Activated naive CD4-positive, alpha-beta T cell (primary cell): Measurements from ENCODE around the gene EFCAB6.
"Not testable (repeated sequence)": the region's sequence is repeated elsewhere in the genome, so short reads cannot be mapped to it uniquely, and the experiment has no call there.

ENCODE experiments used
- DNase-seq, 4 experiments: peaks; one replicate each; lab custom pipeline; 2025; lab: John Stamatoyannopoulos, UW

EFCAB6 gene

DNA sequence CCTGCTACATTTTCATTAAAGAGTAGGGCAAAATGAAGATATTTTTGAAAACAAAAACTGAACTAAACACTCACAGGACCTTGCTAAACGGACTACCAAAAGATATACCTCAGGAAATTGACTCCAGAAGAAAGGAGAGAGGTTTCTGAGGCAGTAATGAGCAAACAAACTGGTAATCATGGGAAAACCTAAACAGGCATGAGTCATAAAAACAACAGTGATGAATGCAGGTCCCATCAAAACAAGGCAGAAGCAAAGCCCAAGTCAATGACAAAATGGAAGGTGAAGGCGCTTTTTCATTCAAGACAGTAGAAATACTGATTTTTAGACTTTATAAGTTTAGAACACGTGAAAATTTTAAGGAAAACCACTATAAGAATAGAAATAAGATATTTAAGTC is 104.5 kb downstream of the EFCAB6 start:
- no peak for DNase-seq

DNA sequence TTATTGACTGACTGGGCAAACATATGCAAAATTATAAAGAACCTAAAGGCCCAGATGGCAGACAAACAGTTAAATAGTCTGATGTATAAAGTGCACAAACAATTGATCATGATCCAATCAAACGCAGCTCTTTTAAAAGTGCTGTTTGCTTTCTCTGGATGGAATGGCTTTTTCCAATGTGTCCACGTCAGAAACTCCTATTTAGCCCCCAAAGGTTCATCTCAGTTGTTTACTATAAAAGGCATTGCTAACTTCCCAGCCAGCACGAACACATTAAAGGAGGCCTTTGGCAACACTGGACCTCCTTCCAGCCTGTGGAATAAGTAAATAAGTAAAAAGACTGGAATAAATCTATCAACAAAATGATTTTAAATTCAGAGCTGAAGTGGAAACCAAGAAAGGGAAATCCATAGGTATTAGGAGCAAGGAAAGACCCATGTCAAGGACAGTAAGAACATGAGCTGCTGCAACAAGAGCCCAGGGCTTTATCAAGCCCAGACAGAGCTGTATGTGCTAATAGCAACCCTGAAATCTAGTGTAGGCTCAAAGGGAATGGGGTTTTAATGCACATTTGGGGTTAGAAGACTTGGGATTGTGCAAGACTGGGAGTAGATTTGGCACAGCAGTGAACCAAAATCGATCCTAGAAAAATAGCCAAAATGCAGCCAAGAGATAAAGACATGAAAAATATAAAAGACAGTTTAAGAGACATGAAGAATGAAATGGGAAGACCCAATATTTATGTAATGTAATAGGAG is 105.4 kb downstream of the EFCAB6 start:
- no peak for DNase-seq

DNA sequence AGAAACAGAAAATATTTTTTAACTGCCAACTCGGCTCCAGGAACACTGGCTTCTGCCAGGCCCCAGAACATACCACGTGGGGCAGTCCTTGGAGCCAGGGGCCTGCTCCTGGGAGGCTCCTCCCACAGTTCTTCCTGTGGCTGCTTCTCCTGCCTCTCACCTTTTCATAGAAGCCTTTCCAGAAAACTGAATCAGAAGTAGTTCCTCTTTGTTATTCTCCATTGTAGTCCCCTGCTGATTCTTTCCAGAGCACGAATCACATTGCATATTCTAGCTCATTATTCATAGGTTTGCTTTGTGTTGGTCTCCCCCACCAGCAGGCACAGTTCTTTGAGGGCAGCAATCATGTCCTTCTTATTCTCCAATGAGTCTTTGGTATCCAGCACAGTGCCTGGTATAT is 106.0 kb downstream of the EFCAB6 start:
- DNase-seq = no peak

DNA sequence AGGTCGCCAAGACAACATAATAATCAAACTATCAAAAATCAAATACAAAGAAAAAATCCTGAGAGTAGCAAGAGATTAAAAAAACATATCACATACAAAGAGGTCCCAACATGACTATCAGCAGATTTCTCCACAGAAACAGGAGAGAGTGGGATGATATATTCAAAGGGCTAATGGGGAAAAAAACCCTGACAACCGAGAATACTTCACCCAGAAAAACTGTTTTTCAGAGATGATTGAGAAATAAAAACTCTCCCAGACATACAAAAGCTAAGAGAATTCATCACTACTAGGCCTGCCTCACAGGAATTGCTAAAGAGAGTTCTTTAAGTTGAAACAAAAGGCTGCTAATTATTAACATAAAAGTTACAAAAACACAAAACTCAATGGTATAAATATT is 108.1 kb downstream of the EFCAB6 start:
- DNase-seq = no peak

DNA sequence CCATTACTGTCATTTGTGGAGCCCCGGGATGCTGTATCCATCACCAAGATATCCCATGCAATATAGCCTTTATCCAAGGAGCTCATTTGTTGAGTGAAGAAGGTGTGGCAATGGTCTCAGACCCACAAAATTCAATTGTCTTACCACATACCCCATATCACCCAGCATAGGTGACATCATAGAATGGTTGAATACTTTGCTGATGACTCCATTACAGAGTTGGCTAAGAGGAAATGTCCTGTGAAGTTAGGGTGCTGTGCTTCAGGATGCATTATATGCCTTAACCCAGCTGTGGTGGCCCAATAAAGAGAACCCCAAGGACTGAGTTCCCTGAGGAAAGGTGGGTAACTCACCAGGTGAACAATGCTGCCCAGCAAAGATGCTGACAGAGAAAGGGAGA is 113.7 kb downstream of the EFCAB6 start:
- DNase-seq = no peak

DNA sequence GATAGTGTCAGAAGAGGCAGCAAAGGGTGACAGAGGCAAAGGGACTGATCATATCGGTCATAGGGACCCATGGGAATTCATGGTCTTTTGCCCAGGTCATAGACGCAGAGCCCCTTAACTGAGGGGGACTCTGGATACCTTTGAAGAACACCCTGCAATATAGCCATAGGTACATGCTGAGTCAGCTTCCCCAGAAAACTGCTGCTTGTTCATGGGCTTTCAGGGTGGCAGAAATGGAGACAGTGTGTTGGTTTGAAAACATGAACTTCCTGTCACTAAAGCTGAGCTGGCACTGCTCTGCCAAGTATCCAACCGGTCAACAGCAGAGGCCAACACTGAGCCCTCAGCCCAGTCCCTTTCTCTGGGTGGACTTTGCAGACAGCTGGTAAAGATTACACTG is 114.2 kb downstream of the EFCAB6 start:
- no peak for DNase-seq

DNA sequence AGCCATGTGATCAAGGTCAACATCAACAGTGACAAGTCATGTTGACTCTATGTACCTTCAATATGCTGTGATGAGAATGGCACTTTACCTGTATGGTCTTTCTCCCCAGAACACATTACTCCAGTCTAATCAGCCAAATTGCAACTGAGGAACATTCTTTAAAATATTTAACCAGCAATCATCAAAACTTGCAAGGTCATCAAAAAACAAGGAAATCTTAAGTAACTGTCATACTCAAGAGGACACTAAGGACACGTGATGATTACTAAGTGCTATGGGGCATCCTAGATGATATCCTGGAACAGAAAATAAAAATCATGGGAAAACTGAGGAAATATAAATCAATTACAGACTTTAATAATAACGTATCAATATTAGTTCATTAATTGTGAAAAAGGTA is 118.9 kb downstream of the EFCAB6 start:
- no peak for DNase-seq

DNA sequence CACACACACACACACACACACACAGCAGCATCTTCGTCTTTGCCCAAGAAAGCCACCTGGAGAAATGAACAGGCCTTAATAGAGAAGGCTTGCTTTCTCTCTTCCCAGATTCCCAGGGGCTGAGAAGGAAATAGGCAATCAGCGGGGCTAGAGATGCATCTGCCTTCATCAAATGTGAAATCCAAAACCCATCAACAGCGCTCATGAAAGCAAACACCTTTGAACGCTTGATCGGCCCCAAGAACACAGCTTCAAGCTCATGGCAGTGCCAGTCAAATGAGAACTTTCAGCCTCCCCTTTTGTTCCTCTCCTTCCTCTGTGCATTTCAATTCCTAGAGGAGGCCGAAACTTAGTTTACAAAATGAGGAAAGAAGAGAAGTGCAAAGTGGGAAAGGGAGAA is 122.7 kb downstream of the EFCAB6 start:
- no peak for DNase-seq

DNA sequence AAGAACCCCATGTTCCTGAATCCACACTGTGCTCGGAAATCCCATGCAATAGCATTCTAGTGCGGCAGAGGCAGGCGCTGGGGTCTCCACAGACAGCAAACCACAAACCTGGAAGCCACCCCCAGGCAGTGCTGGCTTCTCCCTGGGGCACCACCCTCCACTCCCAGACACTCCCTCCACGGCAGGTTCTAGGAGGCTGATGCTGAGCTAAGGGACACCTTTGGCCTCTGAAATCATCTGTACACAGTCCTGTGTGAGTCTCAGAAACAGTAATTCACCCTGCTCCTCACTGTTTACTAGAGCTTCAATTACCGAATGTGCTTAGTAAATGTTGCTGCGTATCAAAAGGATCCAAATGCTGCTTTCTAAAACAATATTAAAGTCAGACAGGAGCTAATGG is 129.3 kb downstream of the EFCAB6 start:
- no peak for DNase-seq

DNA sequence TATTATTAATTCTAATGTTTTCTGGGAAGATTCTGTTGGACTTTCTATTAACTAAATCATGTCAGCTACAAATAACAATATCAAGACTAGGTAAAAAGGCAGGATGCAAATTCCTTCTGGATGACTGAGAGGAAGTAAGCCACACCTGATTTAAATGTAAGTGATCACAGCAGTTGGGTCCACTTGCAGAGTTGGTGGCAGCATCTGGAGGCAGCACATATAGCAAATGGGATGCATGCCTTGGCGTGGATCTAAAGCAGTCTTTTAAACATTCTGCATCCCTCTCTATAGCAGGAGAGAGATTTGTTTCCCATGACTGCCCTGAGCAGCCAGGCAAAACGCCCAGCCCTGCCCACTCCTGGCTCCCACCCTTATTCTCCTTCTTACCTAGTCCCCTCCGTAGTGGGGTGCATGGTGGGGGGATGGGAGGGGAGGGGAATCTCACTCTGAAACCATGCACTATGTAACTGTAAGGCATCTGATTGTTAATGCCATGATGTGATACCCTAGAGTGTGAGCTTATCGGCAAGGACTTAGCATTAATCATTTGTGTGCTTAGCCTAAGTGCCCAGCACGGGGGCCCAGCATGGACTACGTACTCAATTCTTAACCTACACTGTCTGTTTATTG is 130.3 kb downstream of the EFCAB6 start:
- no peak for DNase-seq

DNA sequence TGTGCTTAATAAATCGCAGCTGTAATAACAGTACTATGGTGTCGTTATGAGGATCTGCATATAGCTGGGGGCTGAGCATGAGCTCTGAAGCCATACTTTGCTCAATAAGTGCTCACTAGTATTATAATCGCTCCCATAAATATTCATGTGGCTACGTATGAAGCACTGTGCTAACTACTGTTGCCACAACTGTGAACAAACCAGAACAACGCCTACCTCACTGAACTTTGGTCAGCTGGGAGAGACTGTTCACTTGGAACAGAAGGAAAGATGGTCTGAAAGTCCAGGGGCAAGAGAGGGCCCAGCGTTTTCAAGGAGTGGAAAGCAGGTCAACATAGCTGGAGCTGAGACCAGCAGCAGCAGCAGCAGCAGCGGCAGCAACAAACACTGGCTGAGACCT is 141.6 kb downstream of the EFCAB6 start:
- no peak for DNase-seq

DNA sequence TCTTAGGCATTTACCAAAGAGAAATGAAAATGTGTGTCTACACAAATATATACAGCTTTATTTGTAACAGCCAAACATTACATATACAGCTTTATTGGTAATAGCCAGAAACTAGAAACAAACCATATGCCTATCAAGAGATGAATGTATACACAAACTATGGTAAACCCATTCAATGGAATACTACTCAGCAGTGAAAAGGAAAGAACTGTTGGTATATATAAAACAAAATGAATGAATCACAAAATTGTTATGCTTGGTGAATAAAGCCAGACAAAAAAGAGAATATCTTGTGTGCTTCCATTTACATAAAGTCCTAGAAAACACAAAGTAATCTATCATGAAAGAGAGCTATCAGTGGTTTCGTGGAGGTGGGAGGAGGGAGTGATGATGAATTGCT is 142.9 kb downstream of the EFCAB6 start:
- no peak for DNase-seq

DNA sequence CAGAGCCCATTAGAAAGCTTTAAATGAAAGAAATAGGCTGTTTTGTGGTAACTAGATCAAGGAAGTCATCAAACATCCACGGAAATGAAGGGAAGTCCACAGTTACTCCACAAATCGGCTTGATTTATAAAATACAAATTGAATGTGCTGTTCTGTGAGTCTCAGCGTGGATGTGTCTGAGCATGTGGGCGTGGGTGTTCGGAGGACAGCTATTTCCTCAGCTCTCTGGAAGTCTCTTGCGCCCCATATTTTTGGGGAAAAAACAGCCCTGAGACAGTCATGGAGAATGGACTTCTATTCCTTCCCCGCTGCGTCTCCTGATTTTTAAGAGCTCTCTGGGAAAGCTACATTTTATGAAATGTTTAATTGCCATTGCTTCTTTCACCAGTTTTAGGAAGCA is 144.4 kb downstream of the EFCAB6 start:
- DNase-seq = no peak

DNA sequence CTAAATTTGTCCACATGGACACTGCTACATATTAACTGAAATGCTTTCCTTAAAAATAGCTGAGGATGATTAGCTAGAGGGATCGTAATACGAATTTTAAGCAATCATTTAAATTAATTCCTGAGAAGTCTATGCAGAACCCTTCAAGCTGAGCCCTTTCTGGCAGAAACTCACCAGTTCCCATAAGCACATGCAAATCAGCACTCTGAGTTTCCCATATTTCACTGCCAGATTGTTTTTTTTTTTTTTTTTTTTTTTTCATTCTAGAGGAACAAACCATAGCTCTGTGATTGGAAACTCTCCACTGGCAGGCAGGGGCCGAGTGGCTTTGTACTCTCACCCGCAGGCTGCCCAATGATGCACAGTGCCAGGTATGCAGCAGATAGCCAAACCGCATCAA is 145.6 kb downstream of the EFCAB6 start:
- DNase-seq = no peak

DNA sequence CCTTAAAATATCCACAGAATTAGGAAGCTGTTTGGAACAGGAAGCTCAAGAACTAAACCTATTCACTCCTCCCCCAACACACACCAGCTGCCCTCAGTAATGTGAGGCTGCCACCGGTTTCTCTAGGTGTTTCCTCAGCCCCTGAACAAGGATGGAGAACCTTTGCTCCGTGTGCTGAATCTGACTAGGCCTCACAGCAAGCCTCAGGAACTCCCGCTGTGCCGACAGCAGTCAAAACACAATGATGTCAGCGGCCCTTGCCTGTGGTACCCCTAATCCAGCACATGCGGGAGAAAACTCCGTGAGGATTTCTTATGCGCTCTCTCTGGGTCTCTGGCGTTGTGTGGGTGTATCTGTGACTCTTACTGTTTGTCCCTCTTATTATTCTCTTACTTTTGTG is 153.3 kb downstream of the EFCAB6 start:
- no peak for DNase-seq

DNA sequence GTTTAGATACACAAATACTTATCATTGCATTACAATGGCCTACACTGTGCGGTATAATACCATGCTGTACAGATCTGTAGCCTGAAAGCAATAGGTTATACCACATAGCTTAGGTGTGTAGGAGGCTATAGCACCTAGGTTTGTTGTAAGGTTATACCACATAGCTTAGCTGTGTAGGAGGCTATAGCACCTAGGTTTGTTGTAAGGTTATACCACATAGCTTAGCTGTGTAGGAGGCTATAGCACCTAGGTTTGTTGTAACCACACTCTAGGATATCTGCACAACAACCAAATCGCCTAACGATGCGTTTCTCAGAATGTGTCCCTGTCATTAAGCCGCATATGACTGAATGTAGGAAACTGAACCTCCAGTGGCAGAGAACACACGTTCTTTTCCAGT is 155.5 kb downstream of the EFCAB6 start:
- DNase-seq = not testable (repeated sequence)

DNA sequence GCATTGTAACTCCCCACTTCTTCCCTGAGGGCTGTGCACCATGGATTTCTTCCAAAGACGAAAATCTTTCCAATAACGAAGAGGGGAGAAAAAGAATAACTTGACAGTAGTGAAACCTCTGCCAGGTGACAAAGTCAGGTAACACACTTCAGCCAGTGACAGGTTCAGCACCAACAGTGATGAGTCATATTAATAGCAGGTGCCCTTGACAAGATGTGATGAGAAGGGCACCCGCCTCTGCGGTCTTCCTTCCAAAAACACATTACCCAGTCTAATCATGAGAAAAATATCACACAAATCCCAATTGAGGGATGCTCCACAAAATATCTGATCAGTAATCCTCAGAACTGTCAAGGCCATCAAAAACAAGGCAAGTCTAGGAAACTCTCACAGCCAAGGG is 157.8 kb downstream of the EFCAB6 start:
- DNase-seq = no peak

DNA sequence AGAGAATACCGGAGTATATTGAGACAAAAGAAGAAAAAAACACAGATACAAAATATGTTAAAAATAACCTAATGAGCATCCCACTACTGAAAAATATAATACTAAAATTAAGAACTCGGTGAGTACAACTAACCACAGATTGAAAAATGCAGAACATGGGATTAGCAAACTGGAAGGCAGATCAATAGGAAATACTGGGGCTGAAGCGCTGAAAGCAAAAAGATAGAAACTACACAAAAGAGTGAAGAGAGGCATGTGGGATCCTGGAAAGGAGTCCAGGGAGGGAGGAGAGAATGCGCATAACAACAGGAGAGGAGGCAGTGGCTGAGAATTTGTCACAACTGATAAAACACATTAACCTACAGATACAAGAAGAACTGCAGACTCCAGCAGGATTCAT is 159.3 kb downstream of the EFCAB6 start:
- no peak for DNase-seq

DNA sequence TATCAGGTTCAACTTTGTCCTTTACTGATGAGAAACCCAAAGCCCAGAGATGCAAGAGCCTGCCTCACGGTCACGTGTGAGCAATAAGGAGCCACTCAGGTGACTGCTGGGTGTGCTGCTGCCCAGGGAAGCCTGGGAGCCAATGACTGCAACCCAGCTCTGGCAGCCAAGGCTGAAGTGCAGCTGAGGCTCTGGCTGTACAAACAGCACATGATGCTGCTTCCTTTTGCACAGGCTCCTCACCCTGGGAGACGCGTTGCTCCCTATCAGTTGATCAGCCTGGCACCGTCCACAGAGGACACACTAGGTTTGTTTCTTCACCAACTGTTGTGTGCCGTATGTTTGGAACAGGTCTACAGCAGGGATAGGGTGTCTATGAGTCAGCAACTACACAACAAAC is 168.7 kb downstream of the EFCAB6 start:
- no peak for DNase-seq

DNA sequence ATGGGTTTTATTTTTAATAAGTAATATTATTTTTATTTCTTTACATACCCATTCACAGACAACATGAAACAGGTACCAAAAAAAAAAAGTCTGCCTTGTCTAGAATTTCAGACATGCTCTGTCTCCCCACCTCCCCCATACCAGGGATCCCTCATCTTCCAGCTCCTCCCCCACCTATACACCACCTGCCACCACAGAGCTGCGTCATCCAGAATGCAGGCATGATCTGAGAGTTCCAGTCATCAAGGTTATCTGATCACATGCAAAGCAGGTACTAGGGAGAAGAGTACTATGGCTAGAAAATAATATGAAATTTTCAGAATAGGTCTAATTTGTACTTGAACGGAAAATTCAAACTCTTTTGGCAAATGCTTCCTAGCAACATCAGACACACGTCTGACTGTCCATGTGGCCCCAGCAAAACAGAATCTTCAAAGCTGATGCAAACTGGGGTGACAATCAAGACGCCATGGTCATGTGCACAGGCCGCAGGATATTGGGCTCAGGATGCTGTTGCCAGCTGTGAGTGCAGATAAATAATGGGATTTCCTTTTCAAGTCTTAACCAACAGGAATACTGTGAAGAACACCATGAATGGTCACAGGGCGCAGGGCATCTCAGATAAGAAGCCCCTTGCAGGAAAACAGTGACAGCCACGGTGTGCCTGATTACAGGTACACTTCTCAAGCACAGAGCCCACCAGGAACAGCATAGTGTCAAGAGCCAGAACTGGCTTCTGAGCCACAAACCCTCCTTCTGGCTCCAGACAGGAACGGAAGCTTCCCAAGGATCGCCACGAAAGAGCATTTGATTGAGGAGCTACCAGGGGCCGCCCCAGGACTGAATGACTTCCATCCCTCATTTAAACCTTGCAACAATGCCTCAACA is 169.5 kb downstream of the EFCAB6 start:
- no peak for DNase-seq

DNA sequence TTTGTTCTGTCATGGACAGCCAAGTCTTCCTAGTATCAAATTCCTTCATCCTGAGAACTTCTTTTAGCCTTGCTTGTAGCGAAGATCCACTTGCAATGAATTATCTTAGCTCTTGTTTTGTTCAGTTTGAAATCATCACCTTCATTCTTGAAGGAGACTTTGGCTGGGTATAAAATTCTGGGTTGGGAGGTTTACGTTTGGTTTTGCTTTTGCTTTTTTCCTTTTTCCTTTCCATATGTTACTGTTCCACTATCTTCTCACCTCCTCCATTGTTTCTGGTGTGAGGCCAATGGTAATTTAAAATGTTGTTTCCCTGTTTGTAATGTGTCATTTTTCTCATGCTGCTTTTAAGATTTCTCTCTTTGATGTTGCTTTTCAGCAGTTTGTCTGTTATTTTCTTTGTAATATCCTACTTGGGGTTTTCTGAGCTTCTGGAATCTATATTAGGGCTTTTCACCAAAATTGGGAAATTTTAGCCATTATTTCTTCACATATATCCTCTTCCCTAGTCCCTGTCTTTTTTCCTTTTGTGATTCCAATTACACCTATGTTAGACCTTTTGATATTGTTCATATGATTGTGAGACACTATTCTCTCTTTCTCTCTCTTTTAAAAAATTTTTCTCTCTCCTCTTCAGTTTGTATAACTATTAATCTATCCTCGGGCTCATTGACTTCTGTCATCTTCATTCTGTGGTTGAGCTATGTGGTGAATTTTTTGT is 172.7 kb downstream of the EFCAB6 start:
- no peak for DNase-seq
